MM.1S (cell line): ENCODE data around the gene ACKR2.

Experiments
- DNase-seq: peaks from one replicate; pipeline ENCODE4 v3.0.0-alpha.2; 2015
- H2AFZ ChIP-seq: fragments of 300-600 bp; sonication (generic); 2 replicates; pipeline ENCODE4 v1.6.0; 2016; ENCODE audit warnings: antibody characterized with exemption, low read length
- H3F3A ChIP-seq: fragments of 300-600 bp; sonication (generic); 2 replicates; pipeline ENCODE4 v1.6.1; 2016; ENCODE audit warnings: mild to moderate bottlenecking, antibody characterized with exemption, low read length, moderate library complexity, mixed read lengths; ENCODE audit not compliant: insufficient read depth
- H3K27ac ChIP-seq: fragments of 300-600 bp; sonication (generic); 2 replicates; pipeline ENCODE4 v1.5.1; 2016; ENCODE audit warnings: mild to moderate bottlenecking, low read length
- H3K27me3 ChIP-seq: fragments of 300-600 bp; sonication (generic); replicated peaks from 2 replicates; pipeline ENCODE4 v1.6.0; 2016; ENCODE audit warnings: low read length; ENCODE audit not compliant: insufficient read depth
- H3K36me3 ChIP-seq: fragments of 300-600 bp; sonication (generic); replicated peaks from 2 replicates; pipeline ENCODE4 v1.6.1; 2016; ENCODE audit warnings: mild to moderate bottlenecking, low read length, mixed read lengths; ENCODE audit not compliant: insufficient read depth
- H3K4me1 ChIP-seq: fragments of 300-600 bp; sonication (generic); 2 replicates; pipeline ENCODE4 v1.6.1; 2016; ENCODE audit warnings: low read length, mixed read lengths
- H3K4me2 ChIP-seq: fragments of 300-600 bp; sonication (generic); 2 replicates; pipeline ENCODE4 v1.6.0; 2016; ENCODE audit warnings: low read depth, low read length
- H3K4me3 ChIP-seq: fragments of 300-600 bp; sonication (generic); 2 replicates; pipeline ENCODE4 v1.5.1; 2016; ENCODE audit warnings: low read length, mixed read lengths
- H3K79me2 ChIP-seq: fragments of 300-600 bp; sonication (generic); 2 replicates; pipeline ENCODE4 v1.6.1; 2016; ENCODE audit warnings: mixed run types, low read length, mixed read lengths
- H3K9ac ChIP-seq: fragments of 300-600 bp; sonication (generic); 2 replicates; pipeline ENCODE4 v1.6.1; 2016; ENCODE audit warnings: low read length, mixed read lengths
- H3K9me2 ChIP-seq: fragments of 300-600 bp; sonication (generic); replicated peaks from 2 replicates; pipeline ENCODE4 v1.6.1; 2016; ENCODE audit warnings: mild to moderate bottlenecking, low read length, mixed read lengths; ENCODE audit not compliant: insufficient read depth
- H3K9me3 ChIP-seq: fragments of 300-600 bp; sonication (generic); replicated peaks from 2 replicates; pipeline ENCODE4 v1.6.1; 2016; ENCODE audit warnings: mild to moderate bottlenecking, low read length, mixed read lengths; ENCODE audit not compliant: insufficient read depth
- H4K20me1 ChIP-seq: fragments of 300-600 bp; sonication (generic); 2 replicates; pipeline ENCODE4 v1.6.1; 2016; ENCODE audit warnings: mild to moderate bottlenecking, low read length, moderate library complexity, mixed read lengths; ENCODE audit not compliant: insufficient read depth
- CTCF ChIP-seq: fragments of 300-600 bp; sonication (generic); IDR thresholded peaks from 2 replicates; pipeline ENCODE4 v1.5.1; 2016; ENCODE audit warnings: antibody characterized with exemption, low read length, mixed read lengths
- EZH2 ChIP-seq: fragments of 300-600 bp; sonication (generic); optimal IDR thresholded peaks from 2 replicates; pipeline ENCODE3; 2017; ENCODE audit warnings: low read depth, mild to moderate bottlenecking, antibody characterized with exemption, low read length, mixed read lengths
- EZH2phosphoT487 ChIP-seq: fragments of 300-600 bp; sonication (generic); IDR thresholded peaks from 2 replicates; pipeline ENCODE4 v1.6.1; 2018; ENCODE audit warnings: antibody characterized with exemption, low read length

Gene ACKR2

GRCh38 chr3:42830437-42831320 lies 21.4 kb downstream of the ACKR2 start:
- TF ChIP-seq EZH2phosphoT487: no peak
- peak; percentile 29 for TF ChIP-seq CTCF
- DNase-seq: no peak

GRCh38 chr3:42831321-42831713 lies 22.1 kb downstream of the ACKR2 start:
- 0 out of 2 replicates have a peak, but pooled peaks cover 3% of the 10 kb centered on the region for H3K4me1 ChIP-seq
- H2AFZ ChIP-seq: peak overlapping the region; percentile 24
- H3K27me3 ChIP-seq: no peaks in the 10 kb centered on the region
- no peaks in the 10 kb centered on the region for H4K20me1 ChIP-seq
- H3K9me3 ChIP-seq: no peaks in the 10 kb centered on the region
- no peaks in the 10 kb centered on the region for H3K9me2 ChIP-seq
- H3F3A ChIP-seq: peaks cover 4% of the 10 kb centered on the region; the same call in 1 of the 2 replicates
- no peak overlapping the region for H3K4me2 ChIP-seq
- TF ChIP-seq EZH2 (no peak), EZH2phosphoT487 (no peak), CTCF (peak; percentile 81)
- no peak overlapping the region for H3K4me3 ChIP-seq
- H3K9ac ChIP-seq: no peak overlapping the region
- H3K79me2 ChIP-seq: no peaks in the 10 kb centered on the region
- DNase-seq: peak; percentile 82
- H3K36me3 ChIP-seq: no peaks in the 10 kb centered on the region
- no peak overlapping the region for H3K27ac ChIP-seq

More at GRCh38 chr3:42830437-42831320, 21.4 kb downstream of the ACKR2 start:
- Histone ChIP-seq H3F3A (peaks cover 4% of the 10 kb centered on the region; the same call in 1 of the 2 replicates), H3K4me3 (no peak overlapping the region), H3K27me3 (no peaks in the 10 kb centered on the region), H3K4me1 (0 out of 2 replicates have a peak, but pooled peaks cover 3% of the 10 kb centered on the region), H3K9ac (no peak overlapping the region), H4K20me1 (no peaks in the 10 kb centered on the region), H3K79me2 (no peaks in the 10 kb centered on the region), H3K4me2 (no peak overlapping the region), H3K9me2 (no peaks in the 10 kb centered on the region), H3K9me3 (no peaks in the 10 kb centered on the region), H2AFZ (no peak overlapping the region; the same call in 1 of the 2 replicates), H3K27ac (no peak overlapping the region), H3K36me3 (no peaks in the 10 kb centered on the region)

GRCh38 chr3:42836150-42837123 lies 27.2 kb downstream of the ACKR2 start:
- H3K9me3 ChIP-seq: no peaks in the 10 kb centered on the region
- H3K27me3 ChIP-seq: no peaks in the 10 kb centered on the region
- H3K36me3 ChIP-seq: no peaks in the 10 kb centered on the region
- H3K4me3 ChIP-seq: no peak overlapping the region
- H3K4me1 ChIP-seq: 0 out of 2 replicates have a peak, but pooled peaks cover 4% of the 10 kb centered on the region
- H3K9ac ChIP-seq: no peak overlapping the region
- no peak overlapping the region for H3K4me2 ChIP-seq
- peaks cover 4% of the 10 kb centered on the region; the same call in 1 of the 2 replicates for H3F3A ChIP-seq
- DNase-seq: no peak
- no peaks in the 10 kb centered on the region for H3K9me2 ChIP-seq
- H2AFZ ChIP-seq: no peak overlapping the region
- no peak overlapping the region for H3K27ac ChIP-seq
- no peaks in the 10 kb centered on the region for H4K20me1 ChIP-seq
- TF ChIP-seq EZH2phosphoT487 (no peak), CTCF (no peak), EZH2 (no peak)
- H3K79me2 ChIP-seq: no peaks in the 10 kb centered on the region
